ENCODE measurements around the gene UST. TPM values are rescaled to one million over a fixed set of nuclear protein-coding genes. Genes with fewer than 3 reads are reported as not detected.

UST gene
- total and polyA plus RNA-seq, 3 donors from 2014 or later, result 14.9 to 16.0 (median 14.9) TPM

- Histone ChIP-seq H3K4me1 (no peaks in the 10 kb centered on the region), H3K36me3 (ENCODE audit: low read depth, missing control alignments) (no peaks in the 10 kb centered on the region), H3K27ac (no peak overlapping the region), H3K9me3 (no peaks in the 10 kb centered on the region), H3K4me3 (no peak overlapping the region), H3K27me3 (no peaks in the 10 kb centered on the region)
- 80 to 86% methylated on average over 2 of the region's 2 CpGs for WGBS, 2 donors
- no peak for DNase-seq
- TF ChIP-seq CTCF (IDR thresholded peaks at IDR 0.05) (no peak), POLR2A (IDR thresholded peaks at IDR 0.05) (no peak)
- intact Hi-C loops (cut with DNase I; ENCODE audit: low total_unique reads), result no loop called here
These were observed 122.1 kb downstream of the UST start for GRCh38 chr6:148868901-148869300.

- Histone ChIP-seq H3K27me3 (no peaks in the 10 kb centered on the region), H3K27ac (no peak overlapping the region), H3K9me3 (no peaks in the 10 kb centered on the region), H3K4me1 (no peaks in the 10 kb centered on the region), H3K4me3 (no peak overlapping the region), H3K36me3 (ENCODE audit: low read depth, missing control alignments) (no peaks in the 10 kb centered on the region)
- WGBS, 2 donors, result 93 to 95% methylated on average over 7 of the region's 7 CpGs
- TF ChIP-seq CTCF (IDR thresholded peaks at IDR 0.05), result no peak
- TF ChIP-seq POLR2A (IDR thresholded peaks at IDR 0.05), result no peak
- DNase-seq, result no peak
- intact Hi-C loops (cut with DNase I; ENCODE audit: low total_unique reads), result no loop called here
These were observed 122.8 kb downstream of the UST start for GRCh38 chr6:148869585-148869984.

DNA sequence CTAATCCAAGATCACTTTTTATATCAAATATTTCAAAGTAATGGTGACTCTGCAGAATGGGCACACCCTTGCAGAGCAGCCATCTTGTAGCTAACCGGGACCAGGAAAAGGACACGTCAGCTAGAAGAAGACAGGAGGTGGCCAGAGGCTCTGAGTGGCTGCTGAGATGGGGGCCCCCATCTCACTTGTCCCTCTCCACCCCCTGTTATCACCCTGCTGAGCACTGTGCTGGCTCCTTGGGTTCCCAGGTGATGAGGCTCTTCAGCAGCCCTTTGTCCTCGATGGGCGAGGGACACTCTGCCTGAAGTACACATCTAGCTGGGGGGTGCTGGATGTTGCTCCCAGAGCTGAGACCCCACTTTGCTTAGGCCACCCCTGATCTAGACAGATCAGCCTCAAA, 126.3 kb downstream of the UST start:
- H3K36me3 ChIP-seq (ENCODE audit: low read depth, missing control alignments), result no peaks in the 10 kb centered on the region
- H3K27ac ChIP-seq, result no peak overlapping the region
- H3K4me1 ChIP-seq, result no peaks in the 10 kb centered on the region
- intact Hi-C loops (cut with DNase I; ENCODE audit: low total_unique reads), result no loop called here
- 98 to 100% methylated on average over 2 to 4 of the region's 4 CpGs for WGBS, 2 donors
- no peak overlapping the region for H3K4me3 ChIP-seq
- no peaks in the 10 kb centered on the region for H3K27me3 ChIP-seq
- TF ChIP-seq POLR2A (IDR thresholded peaks at IDR 0.05), result no peak
- H3K9me3 ChIP-seq, result no peaks in the 10 kb centered on the region
- no peak for DNase-seq

DNA sequence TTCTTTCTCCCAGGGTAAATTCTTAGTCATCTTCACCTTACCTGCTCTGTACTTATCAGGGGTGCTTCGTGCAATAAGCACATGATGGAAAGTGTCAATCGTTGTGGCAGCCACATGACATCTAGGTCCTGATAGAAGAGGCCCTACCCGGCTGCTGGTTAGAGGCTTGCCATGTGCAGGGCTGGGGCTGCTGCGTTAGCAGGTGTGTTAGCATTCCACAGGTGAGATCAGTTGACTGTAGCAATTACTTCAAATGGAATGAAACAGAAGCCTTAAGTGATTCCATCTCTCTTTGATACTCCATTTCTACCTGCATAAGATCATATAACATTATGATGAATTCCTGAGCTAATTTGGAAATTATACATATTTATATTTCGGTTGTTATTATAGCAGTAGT, 127.0 kb downstream of the UST start:
- no peak for DNase-seq
- no peak overlapping the region for H3K4me3 ChIP-seq
- H3K27me3 ChIP-seq, result no peaks in the 10 kb centered on the region
- 90 to 93% methylated on average over 5 of the region's 5 CpGs for WGBS, 2 donors
- H3K36me3 ChIP-seq (ENCODE audit: low read depth, missing control alignments), result no peaks in the 10 kb centered on the region
- TF ChIP-seq CTCF (IDR thresholded peaks at IDR 0.05) (no peak), POLR2A (IDR thresholded peaks at IDR 0.05) (no peak)
- H3K27ac ChIP-seq, result no peak overlapping the region
- H3K4me1 ChIP-seq, result no peaks in the 10 kb centered on the region
- intact Hi-C loops (cut with DNase I; ENCODE audit: low total_unique reads), result no loop called here
- H3K9me3 ChIP-seq, result no peaks in the 10 kb centered on the region

DNA sequence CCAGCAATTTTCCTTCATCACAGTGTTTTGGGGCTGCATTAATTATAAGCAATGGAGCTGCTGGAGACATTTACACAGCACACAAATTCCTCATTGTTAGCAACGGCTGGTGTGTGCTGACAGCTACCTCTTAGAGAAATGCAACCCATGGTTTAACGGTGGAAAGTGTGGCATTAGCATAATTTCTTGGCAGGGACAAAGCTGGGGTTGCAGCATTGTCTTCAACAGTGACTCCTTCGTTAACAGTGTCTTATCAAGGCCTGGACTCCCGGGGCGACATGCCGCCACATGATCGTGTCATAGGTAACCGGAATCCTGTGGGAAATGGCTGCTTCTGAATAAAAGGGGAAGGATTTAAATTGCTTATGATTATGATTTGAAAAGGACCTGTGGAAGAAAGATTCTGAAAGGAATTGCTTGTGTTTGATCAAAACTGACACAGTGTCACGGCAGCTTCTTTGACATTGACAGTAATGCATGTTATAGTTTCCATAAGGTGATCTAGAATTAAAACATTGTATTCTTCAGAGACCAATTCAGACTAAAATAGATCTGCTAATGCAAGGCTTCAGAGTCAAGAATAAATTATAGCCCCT, 128.0 kb downstream of the UST start:
- DNase-seq, result no peak
- Histone ChIP-seq H3K27me3 (no peaks in the 10 kb centered on the region), H3K27ac (no peak overlapping the region), H3K36me3 (ENCODE audit: low read depth, missing control alignments) (no peaks in the 10 kb centered on the region), H3K9me3 (no peaks in the 10 kb centered on the region), H3K4me1 (no peaks in the 10 kb centered on the region), H3K4me3 (no peak overlapping the region)
- intact Hi-C loops (cut with DNase I; ENCODE audit: low total_unique reads), result no loop called here
- 55 to 63% methylated on average over 9 of the region's 9 CpGs for WGBS, 2 donors
- TF ChIP-seq POLR2A (IDR thresholded peaks at IDR 0.05), result no peak
- no peak for TF ChIP-seq CTCF (IDR thresholded peaks at IDR 0.05)
